Measurements from ENCODE around the gene SUPT3H.

GRCh38 chr6:45323656-45324224 lies 54.0 kb downstream of the SUPT3H start:
- TF ChIP-seq CTCF (conservative IDR thresholded peaks at IDR 0.05; ENCODE audit: low read depth, low read length): no peak
- no peak for TF ChIP-seq EZH2phosphoT487 (IDR thresholded peaks at IDR 0.05; ENCODE audit: borderline replicate concordance, low read length)

Data from PC-3 (cell line).